K562 (cell line): ENCODE results near the gene BCL6B. TPM values are rescaled to one million over a fixed set of nuclear protein-coding genes. Genes with fewer than 3 reads are reported as not detected.

Experiments
- ADNP ChIP-seq: fragments of 200-800 bp; sonication (Bioruptor generic); IDR thresholded peaks from 2 replicates; pipeline ENCODE4 v1.6.1; 2016; ENCODE audit warnings: missing genetic modification characterization, missing compliant biosample characterization
- HDAC3 ChIP-seq: fragments of 450-650 bp; IDR thresholded peaks from 2 replicates; pipeline ENCODE4 v1.6.1; 2018; ENCODE audit warnings: borderline replicate concordance, mild to moderate bottlenecking, moderate library complexity; ENCODE audit not compliant: partially characterized antibody
- HES1 ChIP-seq: fragments of 450-650 bp; IDR thresholded peaks from 2 replicates; pipeline ENCODE4 v1.6.1; 2016; ENCODE audit warnings: low read depth, mild to moderate bottlenecking, moderate library complexity
- HMGN3 ChIP-seq: IDR thresholded peaks from 2 replicates; pipeline ENCODE4 v1.6.1; 2011; ENCODE audit warnings: borderline replicate concordance, low read depth, mild to moderate bottlenecking, mixed read lengths, low read length; ENCODE audit not compliant: insufficient read length; ENCODE audit errors: extremely low read depth
- SMARCA5 ChIP-seq: fragments of 450-650 bp; IDR thresholded peaks from 2 replicates; pipeline ENCODE4 v1.6.1; 2016
- SOX6 ChIP-seq: fragments of 450-650 bp; IDR thresholded peaks from 2 replicates; pipeline ENCODE4 v1.6.1; 2014; ENCODE audit warnings: mild to moderate bottlenecking
- TCF3 ChIP-seq: sonication (generic); formaldehyde crosslinking; IDR thresholded peaks from 2 replicates; pipeline ENCODE4 v1.4.0; 2020; ENCODE audit warnings: mild to moderate bottlenecking, missing genetic modification reagents
- ZNF175 ChIP-seq: fragments of 200-800 bp; sonication (Bioruptor generic); IDR thresholded peaks from 2 replicates; pipeline ENCODE4 v1.6.1; 2016; ENCODE audit warnings: low read depth, mild to moderate bottlenecking, missing genetic modification characterization, missing compliant biosample characterization
- polyA plus RNA-seq, 8 experiments: library from polyadenylated mRNA; depleted of rRNA in 4 of 8; stranded (reverse) in 5 of 8; unstranded in 3 of 8; fragments of >200 nt; fragmentation: Nextera tagmentation in 2 of 8; fragmentation: Illumina TruSeq in 1 of 8; extraction: Ambion mirVana in 2 of 8; extraction: Trizol in 1 of 8; gene quantifications; 2 replicates each; pipeline versions ENCODE4 v1.2.1 to v1.2.3, GENCODE V29; 2011 to 2014; ENCODE audit warnings: inconsistent platforms in 1 of 8, missing spikeins in 1 of 8
- total RNA-seq, 7 experiments: library from RNA; depleted of rRNA in 6 of 7; stranded (reverse); fragments of >200 nt in 6 of 7; fragmentation: Illumina TruSeq in 2 of 7; extraction: Trizol in 2 of 7; gene quantifications; 2 replicates each; pipeline versions ENCODE4 v1.2.1 to v1.2.3, GENCODE V29; 2011 to 2021; ENCODE audit warnings: low replicate concordance in 1 of 7
- TF ChIP-seq, protein P1 (sequence below), 2 experiments: fragments of 200-800 bp in 1 of 2; sonication (Bioruptor generic) in 1 of 2; sonication (generic) in 1 of 2; formaldehyde crosslinking in 1 of 2; IDR thresholded peaks in 1 of 2; conservative IDR thresholded peaks in 1 of 2; 2 replicates each; pipeline versions ENCODE4 v1.5.0 to v1.6.1; 2016 to 2020; ENCODE audit warnings: missing compliant biosample characterization in 1 of 2, missing genetic modification characterization in 1 of 2, missing genetic modification reagents in 1 of 2

BCL6B gene
- total and polyA plus RNA-seq, 9 of the 15 experiments (the other 6 are each of a cell fraction or from before 2014, with no cell fraction given) = 0.89 to 5.0 (median 3.6) TPM

DNA sequence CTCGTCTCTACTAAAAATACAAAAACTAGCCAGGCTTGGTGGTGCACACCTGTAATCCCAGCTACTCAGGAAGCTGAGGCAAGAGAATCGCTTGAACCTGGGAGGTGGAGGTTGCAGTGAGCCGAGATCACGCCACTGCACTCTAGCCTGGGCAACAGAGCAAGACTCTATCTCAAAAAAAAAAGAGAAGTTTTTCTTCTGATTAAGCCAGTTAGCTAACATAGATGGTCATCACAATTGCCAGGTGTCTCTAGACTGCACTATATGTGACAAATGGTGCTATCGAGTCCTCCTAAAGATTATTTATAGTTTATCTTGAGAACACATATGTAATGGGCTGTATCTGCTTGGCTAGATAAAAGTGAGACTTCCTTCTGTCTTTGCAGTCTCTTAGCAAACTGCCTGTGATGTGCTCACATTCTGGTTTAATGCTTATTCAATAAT, 29.2 kb upstream of the BCL6B start (continued):
- peak; percentile 72 for TF ChIP-seq HES1
- TF ChIP-seq, protein P1, sequence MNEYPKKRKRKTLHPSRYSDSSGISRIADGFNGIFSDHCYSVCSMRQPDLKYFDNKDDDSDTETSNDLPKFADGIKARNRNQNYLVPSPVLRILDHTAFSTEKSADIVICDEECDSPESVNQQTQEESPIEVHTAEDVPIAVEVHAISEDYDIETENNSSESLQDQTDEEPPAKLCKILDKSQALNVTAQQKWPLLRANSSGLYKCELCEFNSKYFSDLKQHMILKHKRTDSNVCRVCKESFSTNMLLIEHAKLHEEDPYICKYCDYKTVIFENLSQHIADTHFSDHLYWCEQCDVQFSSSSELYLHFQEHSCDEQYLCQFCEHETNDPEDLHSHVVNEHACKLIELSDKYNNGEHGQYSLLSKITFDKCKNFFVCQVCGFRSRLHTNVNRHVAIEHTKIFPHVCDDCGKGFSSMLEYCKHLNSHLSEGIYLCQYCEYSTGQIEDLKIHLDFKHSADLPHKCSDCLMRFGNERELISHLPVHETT (CRISPR knock-in tag; conservative IDR thresholded peaks at IDR 0.05 in 1 of 2, IDR thresholded peaks at IDR 0.05 in 1 of 2) = peak in 1 of 2 experiments; percentile 56; a peak in 2 of 4 replicates
- TF ChIP-seq TCF3 (CRISPR knock-in tag) = peak; percentile 96
- TF ChIP-seq SOX6 = peak; percentile 98
- TF ChIP-seq ADNP (tag) = peak; percentile 76
- TF ChIP-seq HMGN3 = peak; percentile 56
- TF ChIP-seq ZNF175 (CRISPR knock-in tag) = peak; percentile 71
- peak; percentile 94 for TF ChIP-seq HDAC3
- peak; percentile 65; the same call in 1 of the 2 replicates for TF ChIP-seq SMARCA5
